Endothelial cell of umbilical vein (primary cell): ENCODE data around the gene CAV2.

ENCODE experiments used
- EZH2 ChIP-seq: IDR thresholded peaks from 2 replicates; pipeline ENCODE4 v1.6.1; 2012; ENCODE audit warnings: borderline replicate concordance, low read depth, mild to moderate bottlenecking, moderate library complexity, low read length, inconsistent platforms; ENCODE audit not compliant: severe bottlenecking
- FOS ChIP-seq: IDR thresholded peaks from 2 replicates; pipeline ENCODE4 v1.6.1; 2011; ENCODE audit warnings: mild to moderate bottlenecking, low read length, moderate library complexity, borderline replicate concordance; ENCODE audit not compliant: insufficient read depth
- GATA2 ChIP-seq: IDR thresholded peaks from 2 replicates; pipeline ENCODE4 v1.7.0; 2011; ENCODE audit warnings: low read depth, mild to moderate bottlenecking, moderate library complexity, mixed read lengths, low read length; ENCODE audit not compliant: insufficient read length, insufficient read depth
- JUN ChIP-seq: IDR thresholded peaks from 2 replicates; pipeline ENCODE4 v1.6.1; 2011; ENCODE audit warnings: borderline replicate concordance, low read depth; ENCODE audit not compliant: insufficient read length, insufficient read depth
- MAX ChIP-seq: IDR thresholded peaks from 2 replicates; pipeline ENCODE4 v1.6.1; 2011; ENCODE audit not compliant: insufficient read depth, insufficient read length
- MYC ChIP-seq: IDR thresholded peaks from one replicate; pipeline ENCODE4 v1.6.1; 2011; ENCODE audit warnings: mild to moderate bottlenecking, low read depth, low read length
- POLR2A ChIP-seq: IDR thresholded peaks from 2 replicates; pipeline ENCODE4 v1.6.1; 2012; ENCODE audit warnings: low read depth, mild to moderate bottlenecking, control low read depth, low read length
- POLR2AphosphoS5 ChIP-seq: IDR thresholded peaks from 2 replicates; pipeline ENCODE4 v1.6.1; 2012; ENCODE audit warnings: low read depth, mild to moderate bottlenecking, control low read depth, low read length, moderate library complexity; ENCODE audit not compliant: insufficient read depth
- TF ChIP-seq, protein P1 (sequence below), 2 donors: IDR thresholded peaks; 1 replicate in 1 of 2; 2 replicates in 1 of 2; pipeline ENCODE4 v1.5.1; 2011; ENCODE audit warnings: low read length in 2 of 2, mild to moderate bottlenecking in 2 of 2, moderate library complexity in 2 of 2, control low read depth in 1 of 2, inconsistent platforms in 1 of 2, low read depth in 1 of 2; ENCODE audit not compliant: insufficient read depth in 1 of 2; ENCODE audit errors: extremely low read depth in 1 of 2

DNA sequence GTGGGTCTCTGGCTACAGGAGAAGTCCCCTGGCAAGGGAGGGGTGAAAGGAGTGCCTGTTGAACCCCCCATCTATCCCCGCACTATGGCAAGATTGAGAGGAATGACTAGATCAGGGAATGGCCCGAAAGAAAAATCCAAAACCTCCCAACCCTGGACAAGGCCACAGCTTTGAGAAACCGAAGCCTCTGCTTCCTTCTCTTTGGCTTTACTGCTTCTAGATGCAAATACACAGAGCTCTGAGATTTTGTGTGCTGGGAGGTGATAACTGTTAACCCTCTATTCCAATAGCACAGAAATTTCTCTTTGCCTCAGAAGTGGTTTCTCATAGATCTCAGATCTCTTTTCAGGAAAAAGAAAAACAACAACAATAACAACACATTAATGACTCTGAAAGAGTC lies 40.3 kb downstream of the CAV2 start:
- TF ChIP-seq, protein P1, sequence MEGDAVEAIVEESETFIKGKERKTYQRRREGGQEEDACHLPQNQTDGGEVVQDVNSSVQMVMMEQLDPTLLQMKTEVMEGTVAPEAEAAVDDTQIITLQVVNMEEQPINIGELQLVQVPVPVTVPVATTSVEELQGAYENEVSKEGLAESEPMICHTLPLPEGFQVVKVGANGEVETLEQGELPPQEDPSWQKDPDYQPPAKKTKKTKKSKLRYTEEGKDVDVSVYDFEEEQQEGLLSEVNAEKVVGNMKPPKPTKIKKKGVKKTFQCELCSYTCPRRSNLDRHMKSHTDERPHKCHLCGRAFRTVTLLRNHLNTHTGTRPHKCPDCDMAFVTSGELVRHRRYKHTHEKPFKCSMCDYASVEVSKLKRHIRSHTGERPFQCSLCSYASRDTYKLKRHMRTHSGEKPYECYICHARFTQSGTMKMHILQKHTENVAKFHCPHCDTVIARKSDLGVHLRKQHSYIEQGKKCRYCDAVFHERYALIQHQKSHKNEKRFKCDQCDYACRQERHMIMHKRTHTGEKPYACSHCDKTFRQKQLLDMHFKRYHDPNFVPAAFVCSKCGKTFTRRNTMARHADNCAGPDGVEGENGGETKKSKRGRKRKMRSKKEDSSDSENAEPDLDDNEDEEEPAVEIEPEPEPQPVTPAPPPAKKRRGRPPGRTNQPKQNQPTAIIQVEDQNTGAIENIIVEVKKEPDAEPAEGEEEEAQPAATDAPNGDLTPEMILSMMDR (IDR thresholded peaks at IDR 0.05; ENCODE audit: extremely low read depth in 1 of 2, insufficient read depth in 1 of 2, low read depth in 1 of 2, low read length in 2 of 2): no peak
- no peak for TF ChIP-seq MYC
- TF ChIP-seq FOS: no peak
- no peak for TF ChIP-seq EZH2
- no peak for TF ChIP-seq POLR2A
- no peak for TF ChIP-seq POLR2AphosphoS5
- no peak for TF ChIP-seq MAX
- no peak for TF ChIP-seq GATA2
- no peak for TF ChIP-seq JUN
